ENCODE results near the gene NELL1. TPM values are rescaled to one million over a fixed set of nuclear protein-coding genes. Genes with fewer than 3 reads are reported as not detected.
A peak's percentile ranks its signal among the peaks of the same experiment; 100 is the strongest.

The NELL1 gene
- total RNA-seq, 1 experiment from 2014 or later: not detected

GRCh38 chr11:20844216-20844615, 174.8 kb downstream of the NELL1 start:
- H3K4me1 ChIP-seq (ENCODE audit: control insufficient read depth, insufficient read depth, low read length): no peaks in the 10 kb centered on the region
- in situ Hi-C loops (cut with HindIII; ENCODE audit: low pct_unique_long_range_greater_than_20kb, low sequenced_read_pairs) (no loop called here), intact Hi-C loops (cut with micrococcal nuclease; ENCODE audit: unreplicated experiment) (no loop called here)
- ATAC-seq (no peak), DNase-seq (ENCODE audit: low read depth, low spot score) (no peak)
- H3K27me3 ChIP-seq (ENCODE audit: control insufficient read depth, insufficient read depth, low read length): no peaks in the 10 kb centered on the region
- no TSS peak for BruUV-seq (replicated peaks)
- ChIA-PET POLR2A (no interaction called here), CTCF (no interaction called here)
- no peaks in the 10 kb centered on the region for H3K9me3 ChIP-seq (ENCODE audit: control insufficient read depth, insufficient read depth, low read depth, low read length)
- H3K27ac ChIP-seq (ENCODE audit: low read length): no peak overlapping the region
- no peak for TF ChIP-seq TCF7L2 (IDR thresholded peaks at IDR 0.05; ENCODE audit: low read depth, low read length)
- no peak for TF ChIP-seq POLR2AphosphoS5 (IDR thresholded peaks at IDR 0.05; ENCODE audit: low read depth, low read length)
- no peak for TF ChIP-seq SIN3A (IDR thresholded peaks at IDR 0.05; ENCODE audit: borderline replicate concordance, insufficient read depth, low read depth, low read length)
- no peak overlapping the region for H3K4me3 ChIP-seq (ENCODE audit: low read depth in 2 of 2, low read length in 2 of 2)
- no peaks in the 10 kb centered on the region for H3K36me3 ChIP-seq (ENCODE audit: control insufficient read depth, insufficient read depth, low read length)

DNA sequence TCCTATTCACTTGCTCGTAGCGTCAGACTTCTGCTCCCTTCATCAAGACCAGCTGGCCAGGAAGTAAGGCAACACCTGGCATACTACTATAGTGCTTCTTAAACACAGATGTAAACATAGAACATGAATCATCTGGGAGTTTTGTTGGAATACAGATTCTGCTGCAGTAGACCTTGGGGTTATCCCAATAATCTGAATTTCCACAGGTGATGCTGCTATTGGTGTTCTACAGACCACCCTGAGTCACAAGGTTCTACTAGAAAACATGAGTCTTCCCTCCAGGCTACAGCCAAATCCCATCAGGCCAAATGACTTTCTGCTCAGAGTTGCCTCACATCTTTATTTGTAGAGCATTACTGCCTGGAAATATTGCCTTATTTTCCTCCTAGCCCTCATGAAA, 175.2 kb downstream of the NELL1 start:
- intact Hi-C loops (cut with micrococcal nuclease; ENCODE audit: unreplicated experiment) (no loop called here), in situ Hi-C loops (cut with HindIII; ENCODE audit: low pct_unique_long_range_greater_than_20kb, low sequenced_read_pairs) (no loop called here)
- no peaks in the 10 kb centered on the region for H3K27me3 ChIP-seq (ENCODE audit: control insufficient read depth, insufficient read depth, low read length)
- POLR2A ChIA-PET: no interaction called here
- no peaks in the 10 kb centered on the region for H3K9me3 ChIP-seq (ENCODE audit: control insufficient read depth, insufficient read depth, low read depth, low read length)
- BruUV-seq (replicated peaks): no TSS peak
- CTCF ChIA-PET: no interaction called here
- TF ChIP-seq TCF7L2 (IDR thresholded peaks at IDR 0.05; ENCODE audit: low read depth, low read length): no peak
- TF ChIP-seq SIN3A (IDR thresholded peaks at IDR 0.05; ENCODE audit: borderline replicate concordance, insufficient read depth, low read depth, low read length): no peak
- no peak for TF ChIP-seq CTCF (IDR thresholded peaks at IDR 0.05)
- TF ChIP-seq POLR2AphosphoS5 (IDR thresholded peaks at IDR 0.05; ENCODE audit: low read depth, low read length): no peak
- TF ChIP-seq REST (IDR thresholded peaks at IDR 0.05; ENCODE audit: insufficient read depth in 1 of 2, low read depth in 2 of 2, low read length in 1 of 2): no peak
- H3K27ac ChIP-seq (ENCODE audit: low read length): no peak overlapping the region
- no peaks in the 10 kb centered on the region for H3K4me1 ChIP-seq (ENCODE audit: control insufficient read depth, insufficient read depth, low read length)
- H3K4me3 ChIP-seq (ENCODE audit: low read depth in 2 of 2, low read length in 2 of 2): no peak overlapping the region
- DNase-seq (ENCODE audit: low read depth, low spot score) (no peak), ATAC-seq (no peak)
- H3K36me3 ChIP-seq (ENCODE audit: control insufficient read depth, insufficient read depth, low read length): no peaks in the 10 kb centered on the region

GRCh38 chr11:20854215-20854955, 185.0 kb downstream of the NELL1 start:
- in situ Hi-C loops (cut with HindIII; ENCODE audit: low pct_unique_long_range_greater_than_20kb, low sequenced_read_pairs) (no loop called here), intact Hi-C loops (cut with micrococcal nuclease; ENCODE audit: unreplicated experiment) (no loop called here)
- TF ChIP-seq REST (IDR thresholded peaks at IDR 0.05; ENCODE audit: insufficient read depth in 1 of 2, low read depth in 2 of 2, low read length in 1 of 2) (peak in 1 of 2 experiments; percentile 66; a peak in 2 of 4 replicates), SIN3A (IDR thresholded peaks at IDR 0.05; ENCODE audit: borderline replicate concordance, insufficient read depth, low read depth, low read length) (no peak), TCF7L2 (IDR thresholded peaks at IDR 0.05; ENCODE audit: low read depth, low read length) (no peak), CTCF (IDR thresholded peaks at IDR 0.05) (no peak), POLR2AphosphoS5 (IDR thresholded peaks at IDR 0.05; ENCODE audit: low read depth, low read length) (no peak)
- Histone ChIP-seq H3K4me3 (ENCODE audit: low read depth in 2 of 2, low read length in 2 of 2) (no peak overlapping the region), H3K4me1 (ENCODE audit: control insufficient read depth, insufficient read depth, low read length) (no peaks in the 10 kb centered on the region), H3K27ac (ENCODE audit: low read length) (no peak overlapping the region), H3K9me3 (ENCODE audit: control insufficient read depth, insufficient read depth, low read depth, low read length) (no peaks in the 10 kb centered on the region), H3K36me3 (ENCODE audit: control insufficient read depth, insufficient read depth, low read length) (no peaks in the 10 kb centered on the region), H3K27me3 (ENCODE audit: control insufficient read depth, insufficient read depth, low read length) (no peaks in the 10 kb centered on the region)
- CTCF ChIA-PET: no interaction called here
- POLR2A ChIA-PET: no interaction called here
- DNase-seq (ENCODE audit: low read depth, low spot score): no peak
- no peak for ATAC-seq
- no TSS peak for BruUV-seq (replicated peaks)
